Skeletal muscle tissue (tissue), 4 donors: ENCODE results near the gene PSMC2. TPM values are rescaled to one million over a fixed set of nuclear protein-coding genes. Genes with fewer than 3 reads are reported as not detected.
"Not testable (repeated sequence)": the region's sequence is repeated elsewhere in the genome, so short reads cannot be mapped to it uniquely, and the experiment has no call there.

ENCODE experiments used
- H3K27ac ChIP-seq: one replicate; pipeline ENCODE4 v1.7.0; 2013; ENCODE audit warnings: mild to moderate bottlenecking, low read depth, low read length, inconsistent platforms
- H3K27me3 ChIP-seq, 3 donors: one replicate each; pipeline ENCODE4 v1.7.0; 2013; ENCODE audit warnings: low read length in 3 of 3; ENCODE audit not compliant: control insufficient read depth in 3 of 3, insufficient read depth in 3 of 3
- H3K36me3 ChIP-seq, 3 donors: one replicate each; pipeline ENCODE4 v1.7.0; 2013; ENCODE audit warnings: low read length in 3 of 3; ENCODE audit not compliant: control insufficient read depth in 3 of 3, insufficient read depth in 3 of 3
- H3K4me1 ChIP-seq, 3 donors: one replicate each; pipeline ENCODE4 v1.7.0; 2013; ENCODE audit warnings: low read length in 3 of 3, mild to moderate bottlenecking in 3 of 3; ENCODE audit not compliant: control insufficient read depth in 3 of 3, insufficient read depth in 3 of 3
- H3K4me3 ChIP-seq, 3 donors: one replicate each; pipeline ENCODE4 v1.7.0; 2013; ENCODE audit warnings: low read length in 3 of 3
- H3K9ac ChIP-seq, 3 donors: one replicate each; pipeline ENCODE4 v1.7.0; 2013; ENCODE audit warnings: low read length in 3 of 3, mild to moderate bottlenecking in 3 of 3, moderate library complexity in 2 of 3, low read depth in 1 of 3
- H3K9me3 ChIP-seq, 3 donors: one replicate each; pipeline ENCODE4 v1.7.0; 2013; ENCODE audit warnings: low read length in 3 of 3; ENCODE audit not compliant: control insufficient read depth in 3 of 3
- total RNA-seq: library from RNA; depleted of rRNA; stranded (reverse); fragments of >200 nt; gene quantifications from one replicate; pipeline ENCODE4 v1.2.3, GENCODE V29; 2014
- donor health status: Osteomylitis.

Gene PSMC2
- total RNA-seq, 1 donor from 2014 or later, result 131 TPM

DNA sequence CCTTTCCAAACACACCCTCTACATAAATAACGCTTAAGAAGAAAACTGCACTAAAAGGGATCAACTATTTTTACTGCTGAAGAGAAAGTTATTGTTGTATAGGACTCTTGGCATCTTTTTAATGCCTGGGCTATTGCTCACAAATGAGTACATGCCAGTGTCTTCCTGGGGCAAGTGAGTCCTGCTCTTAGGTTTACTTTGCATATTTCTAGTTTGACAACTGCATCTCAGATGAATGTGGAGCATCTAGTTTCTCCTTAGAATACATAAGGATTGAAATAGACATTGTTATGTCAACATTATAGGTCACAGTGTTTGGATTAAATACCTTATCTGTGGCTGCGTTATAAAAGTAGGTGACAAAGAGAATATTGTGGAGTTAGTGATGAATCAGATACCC is 44.5 kb downstream of the PSMC2 start:
- Histone ChIP-seq H3K4me3 (no peak overlapping the region), H3K9me3 (no peaks in the 10 kb centered on the region), H3K27ac (no peak overlapping the region), H3K4me1 (no peaks in the 10 kb centered on the region), H3K36me3 (no peaks in the 10 kb centered on the region), H3K27me3 (no peaks in the 10 kb centered on the region), H3K9ac (no peak overlapping the region)

- no peak overlapping the region for H3K4me3 ChIP-seq
- no peak overlapping the region for H3K27ac ChIP-seq
- H3K9me3 ChIP-seq, result no peaks in the 10 kb centered on the region
- no peaks in the 10 kb centered on the region for H3K27me3 ChIP-seq
- H3K36me3 ChIP-seq, result no peaks in the 10 kb centered on the region
- H3K9ac ChIP-seq, result no peak overlapping the region
- H3K4me1 ChIP-seq, result no peaks in the 10 kb centered on the region
These were observed 47.1 kb downstream of the PSMC2 start for GRCh38 chr7:103394566-103394965.

GRCh38 chr7:103395071-103395470 is 47.6 kb downstream of the PSMC2 start:
- no peaks in the 10 kb centered on the region for H3K36me3 ChIP-seq
- H3K9ac ChIP-seq, result no peak overlapping the region
- no peaks in the 10 kb centered on the region for H3K27me3 ChIP-seq
- no peak overlapping the region for H3K27ac ChIP-seq
- H3K4me1 ChIP-seq, result no peaks in the 10 kb centered on the region
- H3K9me3 ChIP-seq, result no peaks in the 10 kb centered on the region
- H3K4me3 ChIP-seq, result no peak overlapping the region

DNA sequence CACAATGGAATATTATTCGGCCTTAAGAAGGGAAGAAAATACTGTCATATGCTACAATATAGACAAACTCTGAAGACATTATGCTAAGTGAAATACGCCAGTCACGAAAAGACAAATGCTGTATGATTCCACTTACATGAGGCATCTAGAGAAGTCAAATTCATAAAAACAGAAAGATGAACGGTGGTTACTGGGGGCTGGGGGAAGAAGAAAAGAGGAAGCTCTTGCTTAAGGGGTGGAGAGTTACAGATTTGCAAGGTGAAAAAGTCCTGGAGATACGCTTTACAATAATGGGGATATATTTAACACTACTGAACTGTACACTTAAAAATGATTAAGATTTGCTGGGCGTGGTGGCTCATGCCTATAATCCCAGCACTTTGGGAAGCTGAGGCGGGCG is 49.0 kb downstream of the PSMC2 start:
- no peaks in the 10 kb centered on the region for H3K4me1 ChIP-seq
- no peak overlapping the region for H3K9ac ChIP-seq
- no peak overlapping the region for H3K4me3 ChIP-seq
- H3K9me3 ChIP-seq, result no peaks in the 10 kb centered on the region
- no peaks in the 10 kb centered on the region for H3K36me3 ChIP-seq
- no peak overlapping the region for H3K27ac ChIP-seq
- no peaks in the 10 kb centered on the region for H3K27me3 ChIP-seq

- H3K4me1 ChIP-seq, result no peaks in the 10 kb centered on the region
- no peaks in the 10 kb centered on the region for H3K9me3 ChIP-seq
- no peaks in the 10 kb centered on the region for H3K36me3 ChIP-seq
These were observed 51.2 kb downstream of the PSMC2 start for GRCh38 chr7:103398483-103399127.

DNA sequence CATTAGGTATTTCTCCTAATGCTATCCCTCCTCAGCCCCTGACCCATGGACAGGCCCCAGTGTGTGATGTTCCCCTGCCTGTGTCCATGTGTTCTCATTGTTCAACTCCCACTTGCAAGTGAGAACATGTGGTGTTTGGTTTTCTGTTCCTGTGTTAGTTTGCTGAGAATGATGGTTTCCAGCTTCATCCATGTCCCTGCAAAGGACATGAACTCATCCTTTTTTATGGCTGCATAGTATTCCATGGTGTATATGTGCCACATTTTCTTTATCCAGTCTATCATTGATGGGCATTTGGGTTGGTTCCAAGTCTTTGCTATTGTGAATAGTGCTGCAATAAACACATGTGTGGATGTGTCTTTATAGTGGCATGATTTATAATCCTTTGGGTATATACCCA is 52.2 kb downstream of the PSMC2 start:
- not testable (repeated sequence) for H3K4me1 ChIP-seq, H3K27ac ChIP-seq, H3K27me3 ChIP-seq, H3K9me3 ChIP-seq, H3K9ac ChIP-seq, H3K4me3 ChIP-seq, H3K36me3 ChIP-seq

More at GRCh38 chr7:103398483-103399127, 51.2 kb downstream of the PSMC2 start:
- Histone ChIP-seq H3K4me3 (no peak overlapping the region), H3K27me3 (no peaks in the 10 kb centered on the region), H3K27ac (no peak overlapping the region), H3K9ac (no peak overlapping the region)

DNA sequence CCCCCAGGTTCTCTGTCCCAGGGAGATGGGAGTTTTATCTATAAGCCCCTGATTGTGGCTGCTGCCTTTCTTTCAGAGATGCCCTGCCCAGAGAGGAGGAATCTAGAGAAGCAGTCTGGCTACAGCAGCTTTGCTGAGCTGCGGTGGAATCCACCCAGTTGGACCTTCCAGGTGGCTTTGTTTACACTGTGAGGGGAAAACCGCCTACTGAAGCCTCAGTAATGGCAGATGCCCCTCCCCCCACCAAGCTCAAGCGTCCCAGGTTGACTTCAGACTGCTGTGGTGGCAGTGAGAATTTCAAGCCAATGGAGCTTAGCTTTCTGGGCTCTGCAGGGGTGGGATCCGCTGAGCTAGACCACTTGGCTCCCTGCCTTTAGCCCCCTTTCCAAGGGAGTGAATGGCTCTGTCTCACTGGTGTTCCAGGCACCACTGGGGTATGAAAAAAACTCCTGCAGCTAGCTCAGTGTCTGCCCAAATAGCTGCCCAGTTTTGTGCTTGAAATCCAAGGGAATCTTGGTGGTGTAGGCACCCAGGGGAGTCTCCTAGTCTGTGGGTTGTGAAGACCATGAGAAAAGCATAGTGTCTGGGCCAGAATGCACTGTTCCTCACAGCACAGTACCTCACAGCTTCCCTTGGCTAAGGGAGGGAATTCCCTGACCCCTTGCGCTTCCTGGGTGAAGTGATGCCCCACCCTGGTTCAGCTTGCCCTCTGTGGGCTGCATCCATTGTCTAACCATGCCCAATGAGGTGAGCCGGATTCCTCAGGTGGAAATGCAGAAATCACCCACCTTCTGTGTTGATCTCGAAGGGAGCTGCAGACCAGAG is 58.6 kb downstream of the PSMC2 start:
- H3K4me1 ChIP-seq, H3K27ac ChIP-seq, H3K9me3 ChIP-seq, H3K9ac ChIP-seq, H3K4me3 ChIP-seq, H3K27me3 ChIP-seq, H3K36me3 ChIP-seq: not testable (repeated sequence)

DNA sequence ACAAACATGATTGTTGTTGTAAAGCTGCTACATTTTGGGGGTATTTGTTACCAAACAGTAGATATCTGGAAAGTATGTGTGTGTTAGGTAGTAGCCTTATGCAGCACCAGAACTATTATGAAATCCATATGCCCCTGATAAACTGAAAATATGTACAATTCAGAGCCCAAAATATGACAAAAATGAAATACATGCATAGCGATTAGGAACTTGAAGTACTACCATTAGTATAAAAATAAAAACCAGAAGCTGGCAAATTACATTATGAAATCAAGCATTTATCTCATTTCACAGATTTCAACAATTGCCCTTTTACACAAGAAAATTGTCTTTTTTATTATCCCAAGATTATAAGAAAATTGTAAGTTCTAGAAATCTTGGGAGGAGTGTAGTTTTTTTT is 64.7 kb downstream of the PSMC2 start:
- Histone ChIP-seq H3K4me1 (no peaks in the 10 kb centered on the region), H3K27me3 (peaks cover 0 to 3% (median 0%) of the 10 kb centered on the region in 3 donors), H3K9ac (no peak overlapping the region), H3K4me3 (no peak overlapping the region), H3K36me3 (no peaks in the 10 kb centered on the region), H3K27ac (no peak overlapping the region), H3K9me3 (no peaks in the 10 kb centered on the region)

GRCh38 chr7:103413407-103413806 is 66.0 kb downstream of the PSMC2 start:
- Histone ChIP-seq H3K27ac (no peak overlapping the region), H3K9me3 (no peaks in the 10 kb centered on the region), H3K36me3 (no peaks in the 10 kb centered on the region), H3K4me1 (no peaks in the 10 kb centered on the region), H3K4me3 (no peak overlapping the region), H3K9ac (no peak overlapping the region), H3K27me3 (peaks cover 0 to 3% (median 0%) of the 10 kb centered on the region in 3 donors)

DNA sequence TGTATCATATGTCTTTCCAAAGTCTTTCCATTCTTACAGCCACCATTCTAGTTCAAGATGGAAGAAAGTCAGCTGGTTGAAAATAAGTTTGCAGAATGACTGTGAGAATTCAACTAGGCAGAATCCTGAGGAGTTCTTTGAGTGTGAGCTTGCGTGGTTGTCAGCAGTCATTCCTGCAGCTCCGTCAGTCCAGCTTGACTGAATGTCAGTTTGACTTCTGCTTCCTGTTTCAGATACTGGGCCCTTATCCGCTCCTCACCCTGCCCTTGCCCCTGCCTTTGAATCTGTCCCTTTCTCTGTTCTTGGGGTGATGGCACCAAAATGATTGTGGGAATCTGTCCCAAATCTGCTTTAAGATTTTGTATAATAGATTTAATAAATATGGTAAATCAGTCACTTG is 70.8 kb downstream of the PSMC2 start:
- no peak overlapping the region for H3K27ac ChIP-seq
- H3K27me3 ChIP-seq, result no peaks in the 10 kb centered on the region
- H3K4me1 ChIP-seq, result no peaks in the 10 kb centered on the region
- no peaks in the 10 kb centered on the region for H3K9me3 ChIP-seq
- no peaks in the 10 kb centered on the region for H3K36me3 ChIP-seq
- H3K4me3 ChIP-seq, result no peak overlapping the region
- H3K9ac ChIP-seq, result no peak overlapping the region
